Left kidney (tissue), 2 donors: ENCODE data around the gene SLC10A7. TPM values are rescaled to one million over a fixed set of nuclear protein-coding genes. Genes with fewer than 3 reads are reported as not detected.

Experiments used
- DNase-seq: peaks from one replicate; pipeline ENCODE4 v3.0.0-alpha.2; 2013
- polyA plus RNA-seq: library from polyadenylated mRNA; unstranded; fragments of 120-200 nt; gene quantifications from one replicate; pipeline ENCODE4 v1.2.1, GENCODE V29; 2013; ENCODE audit not compliant: insufficient read length

The SLC10A7 gene
- polyA plus RNA-seq, 1 donor = 15.6 TPM

DNA sequence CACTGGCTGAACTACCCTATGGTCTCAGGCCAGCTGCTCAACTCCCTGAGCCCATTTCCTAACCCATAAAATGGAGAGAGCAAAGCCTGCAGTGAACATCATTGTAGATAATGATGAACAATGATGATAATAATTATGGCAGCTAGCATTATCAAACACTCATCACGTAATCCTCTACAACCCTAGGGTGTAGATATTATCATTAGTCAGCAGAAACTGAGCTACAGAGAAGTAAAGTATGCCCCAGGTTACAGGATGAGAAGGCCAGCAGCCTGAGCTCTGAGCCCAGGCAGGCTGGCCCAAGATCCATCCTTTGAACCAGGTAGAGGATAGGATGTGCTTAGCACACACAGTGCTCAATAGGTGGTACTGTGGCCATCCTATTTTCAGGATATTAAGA is 264.2 kb downstream of the SLC10A7 start:
- DNase-seq = no peak

DNA sequence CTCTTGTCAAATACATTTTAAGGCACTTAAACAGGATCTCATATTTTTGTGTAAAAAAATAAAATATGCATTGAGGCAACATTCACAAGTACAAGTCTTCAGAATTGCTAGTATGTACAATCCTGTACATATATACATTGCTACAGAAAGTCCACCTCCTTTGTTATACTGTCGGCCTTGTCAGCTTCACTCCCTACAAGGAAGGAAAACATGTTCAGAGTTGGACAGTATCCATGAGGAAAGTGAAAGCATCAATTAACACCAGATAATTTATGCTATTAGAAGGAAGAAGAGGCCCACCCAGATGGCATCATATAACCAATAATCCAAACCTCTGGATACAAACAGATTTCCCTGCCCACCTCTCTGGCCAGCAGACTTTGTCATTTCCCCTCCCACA is 265.4 kb downstream of the SLC10A7 start:
- no peak for DNase-seq

DNA sequence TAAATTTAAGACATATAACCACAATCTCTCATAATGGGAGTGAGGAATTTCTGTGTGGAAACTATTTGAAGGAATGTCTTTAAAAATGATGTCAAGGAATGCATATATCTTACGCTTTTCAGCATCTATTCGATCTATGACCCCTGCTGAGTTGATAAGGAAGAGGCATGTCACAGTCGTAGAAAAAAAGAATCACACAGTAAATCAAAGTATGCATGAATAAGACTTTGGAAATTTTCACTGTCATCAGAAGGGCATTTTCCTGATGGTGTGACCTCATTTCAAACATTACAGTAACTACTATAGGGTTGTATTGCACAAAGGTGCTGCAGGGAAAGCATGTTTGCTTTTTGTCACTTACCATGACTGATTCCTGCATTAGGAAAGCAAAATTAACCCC is 265.9 kb downstream of the SLC10A7 start:
- DNase-seq = no peak

DNA sequence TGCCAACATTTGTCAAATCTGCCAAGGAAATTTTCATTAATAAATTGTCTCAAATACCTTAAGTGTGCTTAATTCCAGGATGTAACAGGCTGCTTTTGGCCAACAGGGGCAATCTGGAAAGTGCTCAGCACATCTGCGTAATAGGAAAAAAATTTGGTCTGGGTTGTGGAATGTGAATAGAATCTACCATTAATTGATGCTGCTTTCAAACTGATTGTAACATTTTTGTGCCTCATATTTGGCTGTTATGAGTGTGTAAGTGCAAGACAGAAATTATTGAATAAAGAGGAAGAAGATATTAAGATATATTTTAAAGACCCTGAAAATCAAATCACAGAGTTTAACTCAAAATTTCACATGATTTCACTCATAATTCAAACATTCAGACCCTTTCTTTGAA is 266.3 kb downstream of the SLC10A7 start:
- no peak for DNase-seq

DNA sequence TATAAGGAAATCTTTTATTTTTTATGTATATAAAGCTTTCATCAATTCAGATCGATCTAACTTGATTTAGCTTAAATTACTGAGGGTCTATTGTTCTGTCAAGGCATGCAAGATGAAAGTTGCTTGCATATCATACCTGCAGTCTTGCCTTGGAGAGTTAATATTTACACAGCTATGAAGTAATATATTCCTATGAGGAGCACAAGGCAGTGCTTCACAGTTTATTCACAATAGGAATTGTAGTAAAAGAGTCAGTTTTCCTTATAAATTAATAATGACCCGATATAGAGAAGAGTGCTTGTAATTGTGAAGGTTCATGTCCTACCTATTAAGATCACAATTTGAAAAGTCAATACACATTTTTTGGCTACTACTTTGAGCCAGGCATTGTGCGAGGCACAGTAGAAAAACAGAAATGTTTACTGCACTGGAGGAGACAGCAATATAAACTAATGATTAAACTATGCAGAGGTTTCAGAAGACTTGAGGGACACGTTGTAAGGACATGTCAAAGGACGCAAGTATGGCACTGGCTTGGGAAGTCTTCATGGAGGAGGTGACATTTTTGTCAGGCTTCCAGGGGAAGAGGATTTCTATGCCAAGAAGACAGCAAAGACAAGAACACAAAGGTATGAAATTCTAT is 268.6 kb downstream of the SLC10A7 start:
- DNase-seq = no peak

DNA sequence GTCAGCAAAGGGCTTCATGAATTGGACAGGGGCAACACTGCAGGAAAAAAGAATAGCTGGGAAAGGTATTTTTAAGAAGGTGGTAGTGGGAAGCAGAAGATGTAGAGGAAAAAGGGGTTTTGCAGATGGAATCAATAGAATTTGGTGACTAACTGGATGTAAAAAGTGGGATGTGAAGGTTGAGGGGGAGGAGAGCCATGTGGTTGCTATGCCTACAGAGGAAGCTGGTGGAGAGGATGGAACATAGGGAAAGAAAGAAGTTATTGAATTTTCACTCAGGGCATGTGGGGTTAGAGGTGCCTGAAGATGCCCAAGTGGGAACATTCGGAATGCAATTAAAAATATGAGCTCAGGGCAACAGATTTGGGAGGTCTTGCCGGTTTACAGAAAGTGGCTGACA is 274.4 kb downstream of the SLC10A7 start:
- no peak for DNase-seq

DNA sequence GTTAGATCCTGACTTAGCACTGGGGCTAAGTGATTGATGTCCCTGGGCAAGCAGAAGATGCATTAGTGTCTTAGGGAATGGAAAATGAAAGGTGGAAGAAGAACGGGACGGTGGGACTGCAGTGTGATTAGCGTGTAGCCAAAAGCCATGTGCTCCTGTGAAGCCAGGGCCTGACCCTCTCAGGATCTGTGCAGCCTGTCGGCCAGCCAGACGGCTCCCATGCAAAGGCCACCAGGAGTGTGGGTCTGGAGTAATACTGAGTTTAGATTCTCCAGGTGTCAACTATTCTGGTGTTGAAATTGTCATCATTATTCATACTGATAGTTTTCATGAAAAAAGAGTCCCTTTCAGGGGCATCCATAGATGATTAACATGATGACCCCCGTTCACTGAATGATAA is 275.4 kb downstream of the SLC10A7 start:
- no peak for DNase-seq

DNA sequence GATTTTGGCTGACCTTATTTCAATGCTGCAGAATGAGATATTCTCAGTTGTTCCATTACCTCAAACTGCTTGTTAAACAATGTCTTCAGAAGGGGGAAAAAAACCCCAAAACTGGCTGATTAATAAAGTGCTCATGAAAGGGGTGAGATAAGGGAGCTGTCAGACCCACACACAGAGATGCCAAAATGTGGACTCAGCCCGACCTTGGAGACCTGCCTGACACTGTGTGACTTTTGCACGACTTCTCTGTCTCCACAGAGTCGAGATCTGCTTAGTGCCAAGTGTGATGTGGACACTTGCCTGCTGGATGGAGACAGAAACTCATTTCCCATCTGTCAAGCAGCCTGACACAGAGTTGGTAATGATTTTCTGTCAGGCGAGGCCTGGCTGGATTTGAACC is 275.9 kb downstream of the SLC10A7 start:
- no peak for DNase-seq

DNA sequence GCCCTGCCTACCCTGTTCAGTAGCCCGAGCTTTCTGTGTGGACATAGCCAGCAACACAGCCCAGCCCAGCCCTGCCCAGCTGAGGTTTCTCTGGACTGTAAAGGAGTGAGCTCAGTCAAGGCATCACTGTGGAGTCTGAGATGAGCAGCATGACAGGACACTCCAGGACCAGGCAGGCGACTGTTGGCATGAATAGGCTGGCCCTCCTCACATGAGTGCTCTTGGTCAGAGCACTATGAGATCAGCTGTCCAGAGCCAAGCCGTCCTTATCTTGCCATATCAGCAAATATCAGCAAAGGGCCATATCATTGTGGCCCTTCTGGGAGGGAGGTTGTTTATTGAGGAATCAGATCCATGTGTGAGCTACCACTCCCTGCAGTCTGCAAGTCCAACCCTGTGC is 276.5 kb downstream of the SLC10A7 start:
- no peak for DNase-seq

DNA sequence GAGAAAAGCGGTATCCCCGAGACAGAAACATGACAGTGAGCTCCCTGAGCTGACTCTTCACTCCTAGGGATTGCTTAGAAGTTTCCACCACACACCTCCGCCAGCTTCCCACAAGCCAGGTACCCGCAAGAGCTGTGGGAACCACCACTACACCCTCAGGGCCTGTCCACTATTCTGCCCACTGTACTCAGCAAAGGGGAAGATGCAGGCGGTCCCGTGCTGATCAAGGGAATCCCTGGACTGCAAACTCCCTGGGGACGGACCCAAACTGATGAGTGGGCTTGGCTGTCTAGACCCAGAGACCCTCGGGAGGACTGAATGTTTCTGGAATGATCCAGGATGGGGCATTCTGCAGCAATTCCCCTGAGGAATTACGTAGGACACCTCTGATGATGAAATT is 277.2 kb downstream of the SLC10A7 start:
- no peak for DNase-seq

DNA sequence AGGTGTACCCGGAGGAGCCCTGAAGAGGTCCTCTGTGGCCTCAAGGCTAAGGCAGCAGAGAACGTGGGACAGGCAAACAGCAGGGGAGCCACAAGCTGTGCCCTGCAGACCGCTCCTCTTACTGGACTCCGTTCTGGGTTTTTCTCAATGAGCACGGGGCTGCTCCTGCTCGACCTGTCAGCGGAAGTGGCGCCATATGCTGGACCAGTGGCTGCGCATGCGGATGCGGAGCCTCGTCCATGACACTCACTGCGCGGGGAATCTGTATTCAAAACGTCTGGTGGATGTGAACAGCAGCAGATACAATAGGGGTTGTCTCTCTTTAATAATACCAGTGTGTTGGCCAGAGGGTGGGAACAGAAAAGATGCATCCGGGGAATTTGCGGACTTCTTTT is 277.9 kb downstream of the SLC10A7 start:
- DNase-seq = no peak

DNA sequence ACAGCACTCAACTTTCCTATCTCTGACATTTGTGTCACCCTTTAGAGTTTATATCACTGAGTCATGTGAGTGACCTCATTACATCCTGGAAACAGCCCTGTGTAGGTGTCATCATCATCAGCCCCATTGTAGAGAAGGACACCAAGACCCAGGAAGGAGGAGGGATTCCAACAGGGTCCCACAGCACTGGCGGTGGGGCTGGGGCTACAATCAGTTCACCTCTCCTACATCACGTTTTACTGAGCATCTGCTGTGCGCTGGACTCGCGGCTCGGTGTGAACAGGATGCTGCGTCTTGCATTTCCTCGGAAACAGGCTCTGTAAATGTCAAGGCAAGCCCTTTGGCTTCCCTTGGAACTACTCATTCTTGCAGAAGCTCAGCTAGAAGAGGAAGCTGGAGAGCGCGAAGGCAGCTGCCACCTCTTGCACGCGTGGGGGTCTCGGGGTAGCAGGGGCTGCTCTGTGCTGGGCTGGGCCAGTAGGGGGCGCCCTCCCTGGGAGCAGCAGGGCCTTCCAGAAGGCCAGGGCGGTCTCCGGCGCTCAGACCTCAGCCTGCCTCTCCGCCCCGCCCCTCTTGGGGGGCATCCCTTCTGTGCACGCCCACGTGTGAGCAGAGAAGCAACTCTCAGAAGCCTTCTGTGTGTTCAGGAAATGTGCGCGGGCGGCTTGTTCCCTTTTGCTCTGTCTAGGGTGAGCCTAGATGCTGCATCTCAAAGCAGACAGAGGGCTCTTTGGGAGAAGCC is 278.4 kb downstream of the SLC10A7 start:
- no peak for DNase-seq

DNA sequence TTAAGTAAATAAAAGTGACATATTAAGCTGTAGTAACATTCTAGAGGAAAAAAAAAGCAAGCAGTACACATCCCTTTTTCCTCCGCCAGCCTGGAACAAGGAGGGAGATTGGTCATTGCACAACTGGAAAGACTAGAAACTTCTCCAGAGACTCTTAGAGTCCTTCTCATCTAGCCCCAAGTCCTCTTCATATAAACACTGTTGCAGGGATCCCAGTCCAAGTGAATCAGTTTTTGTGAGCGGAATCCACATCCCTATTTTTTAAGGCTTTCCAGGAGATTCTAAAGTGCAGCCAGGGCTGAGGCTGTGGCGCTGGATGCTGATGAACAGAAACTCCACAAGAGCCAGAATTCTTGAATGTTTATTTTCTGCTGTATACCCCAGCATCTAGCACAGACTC is 283.6 kb downstream of the SLC10A7 start:
- no peak for DNase-seq

DNA sequence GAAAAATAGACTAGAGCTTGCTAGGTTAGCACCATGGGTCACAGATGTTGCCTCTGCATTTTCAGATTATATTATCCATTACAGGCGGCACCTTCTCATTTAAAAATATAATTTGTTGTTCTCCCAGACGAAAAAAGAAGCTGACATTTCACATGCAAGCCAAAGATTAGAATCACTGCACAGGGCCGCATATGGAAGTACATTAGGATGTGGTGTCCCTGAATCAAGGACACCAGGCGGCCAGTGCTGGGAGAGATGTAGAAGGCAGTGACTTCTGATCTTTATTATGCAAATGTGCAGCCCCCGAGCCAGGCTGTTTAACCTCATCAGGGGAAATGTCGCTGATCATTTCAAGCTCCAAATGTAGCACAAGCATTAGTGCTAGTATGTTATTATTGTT is 284.6 kb downstream of the SLC10A7 start:
- no peak for DNase-seq

DNA sequence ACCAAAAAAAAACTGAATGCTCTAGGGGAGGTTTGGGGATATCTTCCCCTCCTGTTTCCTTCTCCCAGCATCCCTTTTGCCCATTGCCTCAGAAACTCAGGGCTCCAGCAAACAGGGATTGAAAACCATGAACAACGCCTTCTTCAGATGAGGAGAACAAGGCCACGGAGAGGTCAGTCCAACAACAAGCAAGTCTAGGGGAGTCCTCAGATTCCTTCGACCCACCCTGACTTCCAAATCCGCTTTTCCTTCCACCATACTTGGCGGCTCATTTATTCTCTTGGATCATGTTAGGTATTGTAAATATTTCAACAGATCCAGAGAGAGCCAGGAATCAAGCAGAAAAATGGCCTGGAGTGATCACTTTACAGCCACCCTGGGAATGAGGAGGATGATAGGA is 285.5 kb downstream of the SLC10A7 start:
- no peak for DNase-seq

DNA sequence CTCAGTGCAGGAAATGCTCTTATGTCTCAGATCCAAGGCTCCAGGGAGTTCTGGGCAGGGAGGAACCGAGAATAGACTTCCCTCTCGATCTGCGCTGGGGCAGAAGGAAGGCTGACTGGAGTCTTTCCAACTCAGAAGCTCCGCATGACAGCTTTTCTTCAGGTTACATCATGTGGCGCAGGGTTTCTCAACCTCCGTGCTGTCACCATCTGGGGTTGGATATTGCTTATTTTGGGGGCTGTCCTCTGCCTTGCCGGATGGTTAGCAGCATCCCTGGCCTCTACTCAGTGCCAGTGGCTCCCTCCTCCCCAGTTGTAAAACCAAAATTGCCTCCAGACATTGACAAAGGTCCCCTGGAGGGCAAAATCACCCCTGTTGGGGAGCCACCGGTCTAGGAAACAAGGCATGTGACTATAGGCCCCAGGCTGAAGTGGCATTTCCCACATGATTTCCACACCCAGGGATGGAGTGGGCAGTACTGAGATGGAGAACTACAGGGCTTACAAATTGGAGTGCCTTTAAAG is 286.0 kb downstream of the SLC10A7 start:
- DNase-seq = no peak

DNA sequence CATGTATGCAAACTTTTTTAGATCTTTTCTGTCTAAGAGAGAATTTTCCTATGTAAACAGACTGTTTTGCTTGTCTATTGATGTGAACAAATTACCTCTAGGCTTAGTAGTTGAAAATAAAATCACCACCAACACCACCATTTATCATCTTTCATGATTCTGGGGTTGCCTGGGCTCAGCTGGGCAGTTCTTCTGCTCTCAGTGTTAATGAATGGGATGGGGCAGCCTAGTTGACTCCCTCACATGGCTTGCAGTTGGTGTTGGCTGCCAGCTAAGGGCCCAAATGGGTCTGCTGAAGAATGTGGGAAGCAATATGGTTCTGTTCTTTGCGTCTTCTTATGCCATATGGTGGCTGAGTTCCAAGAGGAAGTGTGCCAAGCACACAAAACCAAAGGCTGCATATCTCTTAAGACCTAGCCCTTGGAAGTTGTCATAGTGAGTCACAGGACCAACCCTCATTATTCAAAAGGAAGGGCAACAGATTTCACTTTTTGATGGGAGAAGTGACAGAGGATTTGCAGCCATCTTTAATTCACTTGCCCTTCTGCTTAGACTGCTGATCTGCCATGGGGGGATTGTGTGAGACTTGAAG is 289.5 kb downstream of the SLC10A7 start:
- no peak for DNase-seq

DNA sequence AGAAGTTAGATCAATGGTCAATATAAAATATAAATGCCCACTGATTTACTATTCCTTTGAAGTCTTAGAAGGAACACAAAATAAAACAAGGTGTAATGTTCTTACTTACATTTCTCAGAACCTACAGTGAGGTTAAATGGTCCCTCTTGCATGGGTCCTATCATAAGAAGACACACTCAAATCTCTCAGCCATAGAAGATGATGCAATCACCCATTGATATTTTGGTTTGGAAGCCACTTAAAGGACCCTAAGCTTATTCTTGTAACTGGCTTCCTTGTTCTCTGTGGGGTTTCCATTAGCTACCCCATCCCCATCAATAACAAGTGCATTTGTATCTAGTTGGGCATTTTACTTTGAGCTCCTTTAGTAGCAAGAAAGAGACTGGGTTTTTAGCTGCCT is 292.3 kb downstream of the SLC10A7 start:
- DNase-seq = no peak

DNA sequence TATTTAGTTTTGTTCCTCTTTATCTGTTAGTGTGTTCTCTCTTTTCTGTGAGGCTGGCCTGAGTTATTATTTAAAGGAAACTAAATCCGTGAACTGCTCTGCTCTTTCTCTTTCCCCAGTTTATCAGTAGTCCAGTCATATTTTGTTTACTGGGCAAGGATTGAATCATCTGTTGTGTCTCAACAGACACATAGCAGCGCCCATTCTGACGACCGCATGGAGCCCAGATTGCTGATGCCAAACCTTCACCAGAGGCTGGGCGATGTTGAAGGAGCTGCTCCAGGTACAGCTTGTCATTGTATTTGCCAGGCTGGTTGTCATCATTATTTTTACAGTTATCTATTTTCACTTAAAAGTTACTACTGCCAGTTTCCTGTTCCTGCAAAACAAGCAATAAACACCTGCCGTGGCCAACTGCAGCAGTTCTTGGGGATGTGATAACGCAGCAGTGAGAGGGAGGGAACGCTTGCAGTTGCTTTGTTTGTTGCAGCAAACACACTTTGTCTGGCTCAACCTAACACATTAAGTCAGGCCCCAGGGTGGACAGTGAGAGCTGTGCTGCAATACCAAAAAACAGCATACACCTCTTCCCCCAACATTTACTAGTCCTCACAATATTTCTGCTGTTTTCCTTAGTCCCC is 297.3 kb downstream of the SLC10A7 start:
- DNase-seq = no peak

DNA sequence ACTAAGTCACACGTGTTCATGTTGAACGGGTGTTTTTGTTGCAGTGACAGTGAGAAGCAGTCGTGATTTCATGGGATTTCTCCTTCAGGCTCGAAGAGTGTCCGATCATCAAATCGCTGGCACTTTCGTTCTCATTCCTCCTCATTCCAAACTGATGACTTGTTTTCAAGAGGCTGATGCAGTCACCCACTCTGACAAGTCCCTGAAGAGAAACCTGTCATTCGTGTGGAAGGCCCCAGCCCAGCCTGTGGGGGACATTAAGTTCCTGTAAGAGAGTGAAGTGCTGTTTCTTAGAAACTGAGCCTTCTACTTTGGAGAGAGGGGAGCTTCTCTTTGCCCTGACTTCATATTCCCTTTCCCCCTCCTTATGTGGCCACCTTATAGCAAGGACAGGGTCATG is 299.4 kb downstream of the SLC10A7 start:
- DNase-seq = no peak

DNA sequence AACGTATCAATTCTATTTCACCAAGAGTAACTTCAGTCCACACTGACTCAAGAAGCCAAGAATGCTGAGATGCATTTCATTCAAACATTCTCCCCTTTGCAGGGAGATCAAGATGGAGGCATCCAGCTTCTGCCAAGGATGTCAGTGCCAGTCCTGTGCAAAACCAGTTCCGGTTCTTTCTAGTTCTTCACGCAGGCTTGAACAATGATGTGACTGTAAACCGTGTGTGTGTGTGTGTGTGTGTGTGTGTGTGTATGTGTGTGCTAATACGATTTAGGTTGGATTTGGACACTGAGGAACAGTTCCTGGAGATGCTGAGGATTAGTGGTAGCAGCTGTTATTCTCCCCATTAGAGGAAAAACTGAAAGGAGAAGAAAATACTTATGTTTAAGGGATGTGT is 307.5 kb downstream of the SLC10A7 start, which contains the start of gene REELD1:
Gene REELD1, plus strand, starts transcription at position 301 of the 400 bp plus-strand sequence. CDS start 2,415 bp downstream, outside the sequence.
- DNase-seq = no peak

DNA sequence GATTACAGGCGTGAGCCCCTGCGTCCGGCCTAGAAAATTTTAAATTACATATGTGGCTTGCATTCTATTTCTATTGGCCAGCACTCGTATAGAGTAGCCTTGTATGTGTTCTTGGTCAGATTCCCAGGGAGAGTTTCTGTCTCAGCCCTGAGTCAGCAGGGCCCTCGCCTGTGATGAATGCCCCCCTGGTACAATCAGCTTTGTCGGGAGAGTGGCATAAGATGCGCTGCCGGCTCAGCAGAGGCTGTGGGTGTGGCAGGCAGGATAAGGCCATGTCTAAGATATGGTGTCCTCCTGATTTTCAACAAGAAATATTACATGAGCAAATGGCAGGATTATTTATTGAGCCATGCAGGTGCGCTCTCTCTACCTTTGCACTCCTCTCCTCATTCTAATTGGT is 309.0 kb downstream of the SLC10A7 start:
- no peak for DNase-seq

DNA sequence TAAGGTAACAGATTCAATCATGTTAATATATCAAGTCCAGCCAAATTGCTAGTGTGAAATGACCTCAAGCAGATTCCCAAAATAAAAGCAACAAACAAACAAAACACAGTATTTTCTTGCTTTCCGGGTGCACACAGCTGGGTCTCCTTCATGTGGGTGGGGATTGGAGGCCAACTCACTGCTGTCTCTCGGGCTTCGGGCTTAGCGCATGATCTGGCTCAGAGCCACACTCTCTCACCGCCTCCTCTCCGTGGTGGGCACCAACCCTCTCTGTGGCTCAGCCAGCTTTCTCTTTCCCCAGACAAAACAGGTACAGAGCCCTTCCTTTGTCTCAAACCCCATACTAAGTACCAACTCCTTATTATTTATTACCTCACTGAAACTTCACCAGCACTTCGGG is 310.3 kb downstream of the SLC10A7 start:
- DNase-seq = no peak
